Measurements from ENCODE around the gene EYS. TPM values are rescaled to one million over a fixed set of nuclear protein-coding genes. Genes with fewer than 3 reads are reported as not detected.

EYS gene
- total RNA-seq, 1 experiment from 2014 or later, result not detected

DNA sequence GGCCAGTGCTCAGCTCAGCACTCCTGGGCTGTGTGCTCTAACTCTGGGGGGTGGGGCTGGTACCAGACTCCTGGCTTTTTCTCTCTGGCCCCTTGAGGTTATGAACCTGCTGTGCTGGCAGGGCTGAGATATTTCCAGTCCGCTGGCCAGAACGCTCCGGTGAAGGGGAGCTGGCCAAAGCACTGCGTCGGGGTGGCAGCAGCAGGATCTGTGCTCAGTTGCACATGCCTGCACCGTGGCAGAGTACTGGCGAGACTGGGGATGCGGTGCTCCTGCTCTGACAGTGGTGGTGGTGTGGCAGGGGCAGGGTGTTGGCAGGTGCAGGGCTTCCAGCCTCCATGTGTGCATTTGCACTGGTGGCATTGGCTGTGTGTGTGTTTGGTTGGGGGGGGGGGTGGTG lies 1697.0 kb downstream of the EYS start:
- TF ChIP-seq, protein P1, sequence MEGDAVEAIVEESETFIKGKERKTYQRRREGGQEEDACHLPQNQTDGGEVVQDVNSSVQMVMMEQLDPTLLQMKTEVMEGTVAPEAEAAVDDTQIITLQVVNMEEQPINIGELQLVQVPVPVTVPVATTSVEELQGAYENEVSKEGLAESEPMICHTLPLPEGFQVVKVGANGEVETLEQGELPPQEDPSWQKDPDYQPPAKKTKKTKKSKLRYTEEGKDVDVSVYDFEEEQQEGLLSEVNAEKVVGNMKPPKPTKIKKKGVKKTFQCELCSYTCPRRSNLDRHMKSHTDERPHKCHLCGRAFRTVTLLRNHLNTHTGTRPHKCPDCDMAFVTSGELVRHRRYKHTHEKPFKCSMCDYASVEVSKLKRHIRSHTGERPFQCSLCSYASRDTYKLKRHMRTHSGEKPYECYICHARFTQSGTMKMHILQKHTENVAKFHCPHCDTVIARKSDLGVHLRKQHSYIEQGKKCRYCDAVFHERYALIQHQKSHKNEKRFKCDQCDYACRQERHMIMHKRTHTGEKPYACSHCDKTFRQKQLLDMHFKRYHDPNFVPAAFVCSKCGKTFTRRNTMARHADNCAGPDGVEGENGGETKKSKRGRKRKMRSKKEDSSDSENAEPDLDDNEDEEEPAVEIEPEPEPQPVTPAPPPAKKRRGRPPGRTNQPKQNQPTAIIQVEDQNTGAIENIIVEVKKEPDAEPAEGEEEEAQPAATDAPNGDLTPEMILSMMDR (conservative IDR thresholded peaks at IDR 0.05), result no peak
- no peak overlapping the region for H3K23ac ChIP-seq (ENCODE audit: insufficient read length, low read depth, low read length)
- no CpG with 5 or more reads among the region's 8 CpGs for WGBS (ENCODE audit: extremely low coverage, insufficient read length, low lambda C conversion rate)
- no peak overlapping the region for H2BK5ac ChIP-seq (ENCODE audit: insufficient read length, low read length)
- Mint-ChIP-seq H3K9me3 (peaks cover 0 to 6% of the 10 kb centered on the region in 2 experiments; a peak in 2 of 5 replicates), H3K36me3 (ENCODE audit: insufficient read depth in 1 of 3, low read depth in 3 of 3) (peaks cover 0 to 4% (median 2%) of the 10 kb centered on the region in 3 experiments; a peak in 3 of 7 replicates), H3K4me1 (peaks cover 5 to 6% of the 10 kb centered on the region in 2 experiments; a peak in 3 of 4 replicates), H3K27ac (no peak overlapping the region; a peak in 1 of 7 replicates), H3K27me3 (ENCODE audit: low read depth) (no peaks in the 10 kb centered on the region), H3K4me3 (no peak overlapping the region)
- H3K14ac ChIP-seq (ENCODE audit: insufficient read depth, low read length), result no peak overlapping the region; the same call in 1 of the 2 replicates
- no peak overlapping the region for H3K27ac ChIP-seq (ENCODE audit: insufficient read length, low read depth, low read length)
- no peak overlapping the region for H2AK5ac ChIP-seq (ENCODE audit: insufficient read length, low read length)
- H3K27me3 ChIP-seq (ENCODE audit: insufficient read depth, low read length), result no peaks in the 10 kb centered on the region
- H4K8ac ChIP-seq (replicated peaks; ENCODE audit: insufficient read length, low read depth, low read length), result no peak overlapping the region
- no peak overlapping the region for H4K91ac ChIP-seq (ENCODE audit: insufficient read length, low read depth, low read length)
- no peak overlapping the region for H2AFZ ChIP-seq (ENCODE audit: low read length)
- no peak overlapping the region for H3T11ph ChIP-seq (ENCODE audit: low read length)
- no peak overlapping the region for H3K4ac ChIP-seq (ENCODE audit: low read depth, low read length)
- H3K23me2 ChIP-seq (ENCODE audit: insufficient read length, low read depth, low read length, poor library complexity, severe bottlenecking), result no peaks in the 10 kb centered on the region
- H2BK20ac ChIP-seq (ENCODE audit: low read depth, low read length, poor library complexity, severe bottlenecking), result no peak overlapping the region
- no peaks in the 10 kb centered on the region for H4K20me1 ChIP-seq (ENCODE audit: control insufficient read depth, insufficient read depth, insufficient read length)
- H3K4me2 ChIP-seq (ENCODE audit: insufficient read depth, insufficient read length, low read length), result no peak overlapping the region
- no peak overlapping the region for H2BK12ac ChIP-seq (ENCODE audit: insufficient read length, low read depth, low read length)
- H2BK120ac ChIP-seq (ENCODE audit: low read depth, low read length, poor library complexity, severe bottlenecking), result no peak overlapping the region
- H3K9me3 ChIP-seq (ENCODE audit: control insufficient read depth, low read depth, low read length), result no peaks in the 10 kb centered on the region
- no peak overlapping the region for H3K56ac ChIP-seq (ENCODE audit: insufficient read length, low read depth, low read length)
- no peak overlapping the region for H4K5ac ChIP-seq (ENCODE audit: insufficient read length, low read depth, low read length)
- no peaks in the 10 kb centered on the region for H3K79me2 ChIP-seq (ENCODE audit: insufficient read depth, low read length)
- 0 out of 2 replicates have a peak overlapping the region, but pooled peaks have one; percentile 0 for H2BK15ac ChIP-seq (ENCODE audit: low read depth, low read length)
- no peaks in the 10 kb centered on the region for H3K4me1 ChIP-seq (ENCODE audit: insufficient read depth, low read length)
- H3K79me1 ChIP-seq (ENCODE audit: insufficient read depth, low read depth, low read length, poor library complexity, severe bottlenecking), result no peaks in the 10 kb centered on the region
- no peak overlapping the region for H3K9ac ChIP-seq (ENCODE audit: extremely low read depth, insufficient read length, low read length)
- H3K18ac ChIP-seq (ENCODE audit: insufficient read length, low read depth, low read length), result no peak overlapping the region
- no peak for DNase-seq
